Spleen (tissue), 11 donors: ENCODE measurements around the gene ZDHHC1. TPM values are rescaled to one million over a fixed set of nuclear protein-coding genes. Genes with fewer than 3 reads are reported as not detected.

ENCODE experiments used
- DNase-seq: peaks from one replicate; pipeline ENCODE4 v3.0.0-alpha.2; 2020
- H3K27ac ChIP-seq, 8 donors: fragments of 200-600 bp; sonication (generic) in 7 of 8; 1 replicate in 4 of 8; 2 replicates in 4 of 8; pipeline versions ENCODE4 v1.5.0 to v1.8.0; 2016 to 2021; ENCODE audit warnings: inconsistent platforms in 4 of 8, mild to moderate bottlenecking in 4 of 8, moderate library complexity in 1 of 8
- H3K27me3 ChIP-seq, 7 donors: fragments of 200-600 bp; sonication (generic) in 6 of 7; replicated peaks in 1 of 7; 1 replicate in 4 of 7; 2 replicates in 3 of 7; pipeline versions ENCODE4 v1.5.0 to v1.8.0; 2016 to 2021; ENCODE audit warnings: inconsistent platforms in 3 of 7, mild to moderate bottlenecking in 1 of 7
- H3K36me3 ChIP-seq, 6 donors: fragments of 200-600 bp; sonication (generic) in 5 of 6; 1 replicate in 4 of 6; 2 replicates in 2 of 6; pipeline versions ENCODE4 v1.5.0 to v1.8.0; 2016 to 2021; ENCODE audit warnings: inconsistent platforms in 2 of 6
- H3K4me1 ChIP-seq, 6 donors: fragments of 200-600 bp; sonication (generic) in 5 of 6; 1 replicate in 3 of 6; 2 replicates in 3 of 6; pipeline versions ENCODE4 v1.5.0 to v1.8.0; 2016 to 2021; ENCODE audit warnings: inconsistent platforms in 3 of 6
- H3K4me3 ChIP-seq, 8 donors: fragments of 200-600 bp; sonication (generic) in 7 of 8; 1 replicate in 4 of 8; 2 replicates in 4 of 8; pipeline versions ENCODE4 v1.5.0 to v1.8.0; 2016 to 2021; ENCODE audit warnings: inconsistent platforms in 4 of 8, mild to moderate bottlenecking in 4 of 8, moderate library complexity in 2 of 8
- H3K9me3 ChIP-seq, 8 donors: fragments of 200-600 bp; sonication (generic) in 7 of 8; 1 replicate in 4 of 8; 2 replicates in 4 of 8; pipeline versions ENCODE4 v1.5.0 to v1.8.0; 2016 to 2021; ENCODE audit warnings: inconsistent platforms in 4 of 8
- CTCF ChIP-seq, 11 experiments: fragments of 200-600 bp in 7 of 11; fragments of 450-650 bp in 4 of 11; sonication (generic) in 4 of 11; IDR thresholded peaks in 8 of 11; conservative IDR thresholded peaks in 3 of 11; 1 replicate in 7 of 11; 2 replicates in 4 of 11; pipeline versions ENCODE4 v1.4.0 to v1.8.0; 2016 to 2021; ENCODE audit warnings: antibody characterized with exemption in 11 of 11, inconsistent platforms in 4 of 11, mild to moderate bottlenecking in 1 of 11
- POLR2A ChIP-seq, 3 donors: fragments of 450-650 bp; IDR thresholded peaks; one replicate each; pipeline ENCODE4 v1.5.1; 2017; ENCODE audit warnings: antibody characterized with exemption in 3 of 3, mild to moderate bottlenecking in 1 of 3
- POLR2AphosphoS5 ChIP-seq, 3 donors: sonication (generic); formaldehyde crosslinking; IDR thresholded peaks; one replicate each; pipeline ENCODE4 v1.5.1; 2017; ENCODE audit warnings: antibody characterized with exemption in 3 of 3
- WGBS, 5 donors: extraction: QIAGEN DNeasy Blood & Tissue Kit in 3 of 5; methylation state at CpG; one replicate each; pipeline versions ENCODE4 v1.1.5 to v1.1.7; 2013 to 2018; 5-methylcytosine and 5-hydroxymethylcytosine counted together
- intact Hi-C: fragments of 100-400 bp; cut with DNase I; formaldehyde crosslinking; loops from one replicate; pipeline ENCODE4 v1.15.0; 2023; ENCODE audit warnings: low total_unique reads
- polyA plus RNA-seq, 3 donors: library from polyadenylated mRNA; stranded (reverse); fragments of 200-250 nt; gene quantifications; one replicate each; pipeline ENCODE4 v1.2.1, GENCODE V29; 2013
- total RNA-seq, 7 donors: library from RNA; depleted of rRNA in 3 of 7; stranded (reverse); fragments of >200 nt in 3 of 7; fragmentation: NEBNext Ultra II Directional in 4 of 7; extraction: Animal tissue kit (Norgen Biotek cat#: 25700) in 4 of 7; gene quantifications; one replicate each; pipeline versions ENCODE4 v1.1.0 to v1.2.1, GENCODE V29; 2016 to 2021
- donor health status: healthy with polysubstance abuse.
- donor health status: DM: no; HTN: no; CAD: no; lungs with moderate emphysema.
- donor health status: DM: no; HTN: no; CAD: no.
- donor health status: Bipolar disorder and iron deficiency.
- donor health status: healthy.
- donor health status: DM: no; HTN: no; CAD: no.
- donor health status: DM: yes; HTN: yes; CAD: no.

The ZDHHC1 gene
- total and polyA plus RNA-seq, 10 donors = 2.1 to 31.2 (median 15.3) TPM

GRCh38 chr16:67423015-67423414, 6.7 kb upstream of the ZDHHC1 start:
- H3K9me3 ChIP-seq = no peaks in the 10 kb centered on the region
- H3K4me3 ChIP-seq = no peak overlapping the region
- no peak overlapping the region for H3K27ac ChIP-seq
- no peaks in the 10 kb centered on the region for H3K36me3 ChIP-seq
- no peak for DNase-seq
- intact Hi-C loops = no loop called here
- H3K4me1 ChIP-seq = peaks cover 0 to 4% (median 1%) of the 10 kb centered on the region in 6 donors
- WGBS, 5 donors = 86 to 93% (median 89%) methylated on average over 5 of the region's 5 CpGs
- H3K27me3 ChIP-seq = peaks cover 0 to 24% (median 0%) of the 10 kb centered on the region in 7 donors
- TF ChIP-seq POLR2A (IDR thresholded peaks at IDR 0.05) = no peak
- TF ChIP-seq POLR2AphosphoS5 (IDR thresholded peaks at IDR 0.05) = no peak
- TF ChIP-seq CTCF (IDR thresholded peaks at IDR 0.05 in 8 of 11, conservative IDR thresholded peaks at IDR 0.05 in 3 of 11) = no peak

DNA sequence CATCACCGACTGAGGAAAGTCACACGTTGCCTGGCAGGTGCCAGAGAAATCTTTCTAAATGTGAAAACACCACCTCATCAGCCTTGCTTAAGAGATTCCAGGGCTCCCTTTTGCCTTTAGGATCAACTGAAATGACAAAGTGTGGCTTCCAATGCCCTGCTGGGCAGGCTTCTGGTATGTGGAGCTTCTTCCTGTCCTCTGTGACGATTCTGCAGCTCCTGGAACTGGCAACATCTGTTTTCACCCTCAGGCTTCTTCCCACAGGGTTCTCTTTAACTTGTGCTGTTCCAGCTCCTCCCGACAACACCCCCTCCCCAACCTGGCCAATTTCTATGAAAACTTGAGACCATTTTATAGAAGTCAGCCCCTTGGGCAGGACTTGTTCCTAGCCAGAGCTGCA, 4.8 kb upstream of the ZDHHC1 start:
- WGBS, 5 donors = 80 to 95% (median 88%) methylated on average over 4 of the region's 4 CpGs
- intact Hi-C loops = no loop called here
- TF ChIP-seq CTCF (IDR thresholded peaks at IDR 0.05 in 8 of 11, conservative IDR thresholded peaks at IDR 0.05 in 3 of 11) = no peak

DNA sequence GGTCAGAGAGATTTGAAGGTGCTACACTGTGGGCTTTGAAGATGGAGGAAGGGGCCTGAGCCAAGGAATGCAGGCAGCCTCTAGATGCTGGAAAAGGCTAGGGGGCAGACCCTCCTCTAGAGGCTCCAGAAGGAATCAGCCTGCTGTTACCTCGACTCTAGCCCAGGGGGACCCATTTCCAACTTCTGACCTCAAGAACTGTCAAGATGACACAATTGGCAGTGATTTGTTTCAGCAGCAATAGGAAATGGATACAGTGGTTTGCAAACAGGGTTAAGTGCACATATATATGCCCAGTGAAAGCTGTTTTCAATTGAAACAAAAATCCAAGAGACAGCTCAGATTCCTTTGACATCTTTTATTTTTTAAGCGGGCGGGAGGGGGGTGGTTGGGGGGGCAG, 3.7 kb upstream of the ZDHHC1 start:
- H3K9me3 ChIP-seq = no peaks in the 10 kb centered on the region
- intact Hi-C loops = no loop called here
- no peak for TF ChIP-seq CTCF (IDR thresholded peaks at IDR 0.05 in 8 of 11, conservative IDR thresholded peaks at IDR 0.05 in 3 of 11)
- TF ChIP-seq POLR2A (IDR thresholded peaks at IDR 0.05) = no peak
- TF ChIP-seq POLR2AphosphoS5 (IDR thresholded peaks at IDR 0.05) = no peak
- H3K4me1 ChIP-seq = peaks cover 1 to 23% (median 19%) of the 10 kb centered on the region in 6 donors
- H3K27ac ChIP-seq = no peak overlapping the region
- H3K27me3 ChIP-seq = peaks cover 0 to 38% (median 0%) of the 10 kb centered on the region in 7 donors
- H3K4me3 ChIP-seq = no peak overlapping the region
- no peak for DNase-seq
- 68 to 78% (median 76%) methylated on average over 3 of the region's 3 CpGs for WGBS, 5 donors
- H3K36me3 ChIP-seq = no peaks in the 10 kb centered on the region

More for the DNA sequence above, 4.8 kb upstream of the ZDHHC1 start:
- no peak overlapping the region for H3K27ac ChIP-seq
- H3K9me3 ChIP-seq = no peaks in the 10 kb centered on the region
- no peak overlapping the region for H3K4me3 ChIP-seq
- DNase-seq = no peak
- H3K4me1 ChIP-seq = peaks cover 0 to 12% (median 10%) of the 10 kb centered on the region in 6 donors
- no peaks in the 10 kb centered on the region for H3K36me3 ChIP-seq
- H3K27me3 ChIP-seq = peaks cover 0 to 34% (median 0%) of the 10 kb centered on the region in 7 donors

DNA sequence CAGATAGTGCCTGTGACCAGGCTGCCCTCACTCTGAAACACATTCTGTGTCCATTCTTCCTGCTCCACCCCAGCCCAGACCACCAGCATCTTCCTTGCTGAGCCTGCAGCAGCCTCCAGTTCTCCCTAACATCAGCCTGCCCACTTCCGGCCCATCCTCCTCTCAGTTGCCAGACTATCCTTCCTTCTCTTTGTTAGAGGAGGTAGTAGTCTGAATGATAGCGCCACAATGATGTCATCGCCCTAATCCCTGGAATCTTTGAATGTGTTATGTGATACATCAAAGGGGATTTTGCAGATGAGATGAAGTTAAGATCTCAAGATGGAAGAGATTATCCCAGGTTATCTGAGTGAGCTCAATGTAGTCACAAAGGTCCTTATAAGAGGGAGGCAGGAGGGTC, 3.2 kb upstream of the ZDHHC1 start:
- Histone ChIP-seq H3K27ac (no peak overlapping the region), H3K4me3 (no peak overlapping the region), H3K36me3 (no peaks in the 10 kb centered on the region), H3K4me1 (peaks cover 6 to 27% (median 24%) of the 10 kb centered on the region in 6 donors), H3K27me3 (peaks cover 0 to 33% (median 0%) of the 10 kb centered on the region in 7 donors), H3K9me3 (no peaks in the 10 kb centered on the region)
- WGBS, 5 donors = 86 to 98% (median 91%) methylated on average over 3 of the region's 3 CpGs
- no peak for TF ChIP-seq CTCF (IDR thresholded peaks at IDR 0.05 in 8 of 11, conservative IDR thresholded peaks at IDR 0.05 in 3 of 11)
- no peak for TF ChIP-seq POLR2AphosphoS5 (IDR thresholded peaks at IDR 0.05)
- TF ChIP-seq POLR2A (IDR thresholded peaks at IDR 0.05) = no peak
- intact Hi-C loops = no loop called here
- DNase-seq = no peak
